ENCODE data around the gene ATP11A.
"Not testable (repeated sequence)": the region's sequence is repeated elsewhere in the genome, so short reads cannot be mapped to it uniquely, and the experiment has no call there.

The ATP11A gene

DNA sequence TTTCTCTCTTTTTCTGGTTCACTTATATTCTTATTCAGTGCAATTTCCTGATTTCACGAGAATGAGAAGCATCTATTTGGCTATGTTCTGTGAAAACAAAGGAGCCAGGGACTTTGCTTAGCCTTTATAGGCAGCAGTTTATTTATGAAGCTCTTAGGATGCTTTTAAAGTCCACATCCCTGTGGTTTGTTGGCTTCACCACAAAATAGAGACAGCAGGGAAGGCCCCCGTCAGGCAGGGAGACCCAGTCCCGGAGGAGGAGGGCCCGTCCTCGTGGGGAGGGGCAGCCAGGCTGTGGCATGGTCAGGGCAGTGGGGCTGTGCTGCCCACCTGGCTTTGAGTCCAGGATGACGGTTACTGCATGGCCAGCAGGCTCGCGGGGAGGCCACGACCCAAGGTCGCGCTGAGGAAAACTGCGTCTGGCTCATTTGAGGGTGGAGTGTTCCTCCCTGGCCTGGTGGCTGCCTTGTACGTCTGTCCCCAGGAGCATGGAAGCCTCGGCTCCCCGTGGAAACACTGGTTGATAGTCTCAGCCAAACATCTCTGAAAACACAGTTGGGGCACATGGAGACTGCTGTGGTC is 92.7 kb downstream of the ATP11A start:
- Histone ChIP-seq H3K27ac (ENCODE audit: insufficient read depth, low read length, poor library complexity, severe bottlenecking) (no peak overlapping the region), H3K36me3 (ENCODE audit: control insufficient read depth, insufficient read depth, low read length) (peaks cover 9% of the 10 kb centered on the region), H3K4me1 (ENCODE audit: control insufficient read depth, insufficient read depth, low read length, poor library complexity, severe bottlenecking) (no peaks in the 10 kb centered on the region), H3K27me3 (replicated peaks; ENCODE audit: control insufficient read depth, insufficient read depth, low read length, poor library complexity, severe bottlenecking) (no peaks in the 10 kb centered on the region), H3K4me3 (ENCODE audit: insufficient read depth, low read depth, low read length, poor library complexity, severe bottlenecking) (no peak overlapping the region), H3K9me3 (ENCODE audit: control insufficient read depth, low read length) (no peaks in the 10 kb centered on the region)
- no peak for DNase-seq

DNA sequence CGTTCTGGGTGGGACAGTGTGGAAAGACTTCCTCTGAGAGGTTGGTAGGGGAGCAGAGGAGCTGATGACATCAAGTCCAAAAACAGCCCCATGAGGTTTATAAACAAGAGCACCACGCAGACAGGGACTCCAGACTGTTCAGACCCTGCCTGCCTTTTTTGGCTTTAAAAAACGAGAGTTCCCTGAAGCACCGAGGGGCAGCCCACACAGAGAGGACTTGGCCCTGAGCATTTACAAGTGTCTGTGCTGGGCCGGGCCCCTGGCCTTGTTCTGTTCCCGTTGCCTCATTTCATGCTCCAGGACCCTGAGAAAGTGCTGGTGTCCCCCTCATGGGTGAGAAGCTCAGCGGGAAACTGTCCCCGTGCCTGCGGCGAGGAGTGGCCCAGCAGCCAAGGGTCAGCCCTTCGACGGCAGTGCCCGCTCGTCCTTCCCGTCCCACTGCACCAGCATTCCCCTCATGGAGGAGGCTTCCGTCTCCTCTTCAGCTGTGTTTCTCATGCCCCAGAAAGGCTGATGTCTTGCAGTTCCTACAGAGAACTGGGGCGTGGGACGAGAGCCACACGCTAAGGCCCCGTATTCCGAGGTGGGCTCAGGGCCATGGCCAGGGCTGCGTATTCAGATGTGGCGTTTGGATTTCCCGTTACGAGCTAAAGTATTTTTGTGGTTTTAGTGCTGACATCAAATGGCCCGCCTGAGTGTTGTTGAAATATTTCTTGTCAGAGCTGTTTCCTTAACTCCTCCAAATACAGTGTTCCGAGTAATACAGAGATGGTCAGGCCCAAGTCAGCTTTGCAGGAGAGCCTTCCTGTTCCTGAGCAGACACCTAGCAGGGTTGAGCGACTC is 93.5 kb downstream of the ATP11A start:
- Histone ChIP-seq H3K4me1 (ENCODE audit: control insufficient read depth, insufficient read depth, low read length, poor library complexity, severe bottlenecking) (no peaks in the 10 kb centered on the region), H3K4me3 (ENCODE audit: insufficient read depth, low read depth, low read length, poor library complexity, severe bottlenecking) (no peak overlapping the region), H3K27ac (ENCODE audit: insufficient read depth, low read length, poor library complexity, severe bottlenecking) (no peak overlapping the region), H3K27me3 (replicated peaks; ENCODE audit: control insufficient read depth, insufficient read depth, low read length, poor library complexity, severe bottlenecking) (no peaks in the 10 kb centered on the region), H3K36me3 (ENCODE audit: control insufficient read depth, insufficient read depth, low read length) (peaks cover 9% of the 10 kb centered on the region), H3K9me3 (ENCODE audit: control insufficient read depth, low read length) (no peaks in the 10 kb centered on the region)
- no peak for DNase-seq

DNA sequence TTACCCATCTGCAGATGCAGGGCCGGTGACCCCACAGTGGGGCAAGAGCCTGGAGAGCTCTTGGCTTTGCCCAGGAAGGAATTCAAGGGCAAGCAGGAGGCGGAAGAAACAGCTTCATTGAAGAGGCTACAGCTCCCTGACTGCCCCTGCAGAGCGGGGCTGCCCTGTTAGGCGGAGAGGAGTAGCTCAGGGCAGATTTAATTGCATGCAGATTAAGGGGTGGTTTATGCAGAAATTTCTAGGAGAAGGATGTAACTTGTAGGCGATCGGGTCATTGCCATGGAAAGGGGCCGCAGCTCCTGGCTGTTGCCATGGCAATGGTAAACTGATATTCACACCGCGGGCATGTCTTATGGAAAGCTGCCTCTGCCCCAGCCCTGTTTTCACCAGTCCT is 94.1 kb downstream of the ATP11A start:
- DNase-seq = no peak
- no peak overlapping the region for H3K4me3 ChIP-seq (ENCODE audit: insufficient read depth, low read depth, low read length, poor library complexity, severe bottlenecking)
- no peaks in the 10 kb centered on the region for H3K27me3 ChIP-seq (replicated peaks; ENCODE audit: control insufficient read depth, insufficient read depth, low read length, poor library complexity, severe bottlenecking)
- no peak overlapping the region for H3K27ac ChIP-seq (ENCODE audit: insufficient read depth, low read length, poor library complexity, severe bottlenecking)
- no peaks in the 10 kb centered on the region for H3K9me3 ChIP-seq (ENCODE audit: control insufficient read depth, low read length)
- no peaks in the 10 kb centered on the region for H3K4me1 ChIP-seq (ENCODE audit: control insufficient read depth, insufficient read depth, low read length, poor library complexity, severe bottlenecking)
- peaks cover 11% of the 10 kb centered on the region for H3K36me3 ChIP-seq (ENCODE audit: control insufficient read depth, insufficient read depth, low read length)

DNA sequence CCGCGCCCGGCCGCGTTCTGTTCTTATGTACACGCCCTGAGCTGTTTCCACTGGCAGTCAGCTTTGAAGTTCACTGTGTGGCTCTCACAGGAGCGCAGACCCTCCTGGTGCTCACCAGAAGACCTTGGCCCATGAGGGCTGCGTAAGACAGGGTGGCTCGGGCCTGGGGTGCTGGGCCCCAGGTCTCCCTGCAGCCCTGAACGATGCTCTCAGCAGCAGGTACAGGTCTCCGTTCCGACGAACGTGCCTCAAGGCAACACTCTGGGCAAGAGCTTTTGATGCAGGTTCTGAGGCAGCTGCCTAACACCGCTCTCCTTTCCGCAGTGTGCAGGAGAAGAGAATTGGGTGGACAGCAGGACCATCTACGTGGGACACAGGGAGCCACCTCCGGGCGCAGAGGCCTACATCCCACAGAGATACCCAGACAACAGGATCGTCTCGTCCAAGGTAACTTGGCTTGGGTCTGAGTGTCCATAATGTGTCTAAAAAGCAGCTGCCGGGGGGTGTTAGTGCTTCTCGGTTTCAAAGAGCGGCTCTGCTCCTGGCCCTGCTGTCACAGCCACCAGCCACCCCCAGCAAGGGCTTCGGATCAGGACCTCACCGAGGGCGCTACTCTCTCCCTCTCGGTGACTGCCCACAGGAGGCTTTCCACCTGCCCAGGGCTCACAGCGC is 95.1 kb downstream of the ATP11A start:
- H3K4me1 ChIP-seq (ENCODE audit: control insufficient read depth, insufficient read depth, low read length, poor library complexity, severe bottlenecking) = no peaks in the 10 kb centered on the region
- H3K27ac ChIP-seq (ENCODE audit: insufficient read depth, low read length, poor library complexity, severe bottlenecking) = no peak overlapping the region
- H3K36me3 ChIP-seq (ENCODE audit: control insufficient read depth, insufficient read depth, low read length) = peaks cover 17% of the 10 kb centered on the region
- H3K9me3 ChIP-seq (ENCODE audit: control insufficient read depth, low read length) = no peaks in the 10 kb centered on the region
- H3K4me3 ChIP-seq (ENCODE audit: insufficient read depth, low read depth, low read length, poor library complexity, severe bottlenecking) = no peak overlapping the region
- no peak for DNase-seq
- H3K27me3 ChIP-seq (replicated peaks; ENCODE audit: control insufficient read depth, insufficient read depth, low read length, poor library complexity, severe bottlenecking) = no peaks in the 10 kb centered on the region

DNA sequence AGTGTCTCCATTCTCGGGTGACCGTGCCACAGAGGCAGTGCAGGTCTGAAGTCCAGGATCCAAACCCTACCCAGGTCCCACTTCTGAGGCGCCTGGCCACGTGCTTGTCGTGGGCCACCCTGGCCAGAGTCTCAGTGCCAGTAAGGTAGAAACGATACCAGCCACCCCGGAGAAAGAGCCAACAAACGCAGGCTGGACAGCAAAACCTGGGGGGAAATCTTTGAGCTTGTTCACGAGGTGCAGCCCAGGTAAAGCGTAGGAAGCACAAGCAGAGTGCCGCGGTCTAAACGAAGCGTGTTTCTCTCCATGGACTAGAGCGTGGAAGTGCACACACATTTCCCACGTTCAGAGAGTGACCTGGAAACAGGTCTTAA is 95.6 kb downstream of the ATP11A start:
- H3K4me1 ChIP-seq (ENCODE audit: control insufficient read depth, insufficient read depth, low read length, poor library complexity, severe bottlenecking) = no peaks in the 10 kb centered on the region
- H3K4me3 ChIP-seq (ENCODE audit: insufficient read depth, low read depth, low read length, poor library complexity, severe bottlenecking) = no peak overlapping the region
- DNase-seq = no peak
- H3K27ac ChIP-seq (ENCODE audit: insufficient read depth, low read length, poor library complexity, severe bottlenecking) = no peak overlapping the region
- no peaks in the 10 kb centered on the region for H3K27me3 ChIP-seq (replicated peaks; ENCODE audit: control insufficient read depth, insufficient read depth, low read length, poor library complexity, severe bottlenecking)
- peaks cover 17% of the 10 kb centered on the region for H3K36me3 ChIP-seq (ENCODE audit: control insufficient read depth, insufficient read depth, low read length)
- no peaks in the 10 kb centered on the region for H3K9me3 ChIP-seq (ENCODE audit: control insufficient read depth, low read length)

DNA sequence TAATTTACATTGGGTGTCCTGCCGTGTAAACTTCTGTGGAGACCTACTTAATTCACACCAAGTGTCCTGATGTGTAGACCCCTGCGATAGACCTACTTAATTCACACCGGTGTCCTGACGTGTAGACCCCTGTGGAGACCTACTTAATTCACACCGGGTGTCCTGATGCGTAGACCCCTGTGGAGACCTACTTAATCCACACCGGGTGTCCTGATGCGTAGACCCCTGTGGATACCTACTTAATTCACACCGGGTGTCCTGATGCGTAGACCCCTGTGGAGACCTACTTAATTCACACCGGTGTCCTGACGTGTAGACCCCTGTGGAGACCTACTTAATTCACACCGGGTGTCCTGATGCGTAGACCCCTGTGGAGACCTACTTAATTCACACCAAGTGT is 97.0 kb downstream of the ATP11A start:
- not testable (repeated sequence) for H3K27me3 ChIP-seq (replicated peaks; ENCODE audit: control insufficient read depth, insufficient read depth, low read length, poor library complexity, severe bottlenecking); H3K9me3 ChIP-seq (ENCODE audit: control insufficient read depth, low read length); DNase-seq; H3K27ac ChIP-seq (ENCODE audit: insufficient read depth, low read length, poor library complexity, severe bottlenecking); H3K4me3 ChIP-seq (ENCODE audit: insufficient read depth, low read depth, low read length, poor library complexity, severe bottlenecking); H3K4me1 ChIP-seq (ENCODE audit: control insufficient read depth, insufficient read depth, low read length, poor library complexity, severe bottlenecking)
- H3K36me3 ChIP-seq (ENCODE audit: control insufficient read depth, insufficient read depth, low read length) = peaks cover 17% of the 10 kb centered on the region

DNA sequence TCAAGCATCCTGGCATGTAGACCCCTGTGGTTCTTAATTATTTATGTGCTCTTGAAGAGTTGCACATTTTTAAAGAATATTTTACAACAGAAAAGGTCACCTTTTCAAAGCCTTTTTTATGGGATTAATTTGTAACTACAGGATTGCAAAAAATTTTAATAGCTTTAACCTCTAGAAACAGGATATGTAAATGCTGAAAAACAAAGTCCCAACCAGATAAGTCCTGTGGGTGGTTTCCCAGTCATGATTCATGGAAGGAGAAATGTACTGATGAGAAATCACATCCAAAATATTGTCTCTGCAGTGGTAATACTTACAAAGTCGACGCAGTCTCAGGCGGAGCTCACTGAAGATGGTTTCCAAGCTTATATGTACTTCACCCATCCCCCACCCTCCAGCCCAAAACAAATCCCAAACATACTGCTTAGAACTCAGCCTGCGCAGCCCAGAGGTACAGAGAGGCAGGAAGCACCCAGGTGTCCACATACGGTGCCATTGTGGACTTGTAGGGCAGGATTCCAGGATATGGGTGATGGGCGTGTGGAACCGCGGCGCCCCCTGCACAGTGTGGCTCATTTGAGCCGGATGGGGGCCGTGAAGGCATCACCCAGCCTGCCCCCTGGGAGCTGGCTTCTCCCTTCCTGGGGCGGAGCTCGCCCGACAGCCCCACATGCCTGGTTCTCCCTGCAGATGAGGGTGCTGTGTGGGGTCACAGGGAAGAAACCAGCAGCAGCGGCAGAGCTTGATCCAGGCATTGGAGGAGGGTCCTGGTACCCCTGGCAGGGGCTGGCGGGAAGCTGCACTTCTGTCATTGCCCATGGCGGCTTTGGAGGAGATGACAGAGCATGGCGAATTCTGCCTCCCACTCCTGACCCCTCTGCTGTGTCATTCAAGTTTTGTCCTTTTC is 101.2 kb downstream of the ATP11A start:
- H3K27me3 ChIP-seq (replicated peaks; ENCODE audit: control insufficient read depth, insufficient read depth, low read length, poor library complexity, severe bottlenecking) = no peaks in the 10 kb centered on the region
- H3K9me3 ChIP-seq (ENCODE audit: control insufficient read depth, low read length) = no peaks in the 10 kb centered on the region
- no peaks in the 10 kb centered on the region for H3K4me1 ChIP-seq (ENCODE audit: control insufficient read depth, insufficient read depth, low read length, poor library complexity, severe bottlenecking)
- H3K36me3 ChIP-seq (ENCODE audit: control insufficient read depth, insufficient read depth, low read length) = peaks cover 8% of the 10 kb centered on the region
- no peak overlapping the region for H3K4me3 ChIP-seq (ENCODE audit: insufficient read depth, low read depth, low read length, poor library complexity, severe bottlenecking)
- no peak overlapping the region for H3K27ac ChIP-seq (ENCODE audit: insufficient read depth, low read length, poor library complexity, severe bottlenecking)
- no peak for DNase-seq

DNA sequence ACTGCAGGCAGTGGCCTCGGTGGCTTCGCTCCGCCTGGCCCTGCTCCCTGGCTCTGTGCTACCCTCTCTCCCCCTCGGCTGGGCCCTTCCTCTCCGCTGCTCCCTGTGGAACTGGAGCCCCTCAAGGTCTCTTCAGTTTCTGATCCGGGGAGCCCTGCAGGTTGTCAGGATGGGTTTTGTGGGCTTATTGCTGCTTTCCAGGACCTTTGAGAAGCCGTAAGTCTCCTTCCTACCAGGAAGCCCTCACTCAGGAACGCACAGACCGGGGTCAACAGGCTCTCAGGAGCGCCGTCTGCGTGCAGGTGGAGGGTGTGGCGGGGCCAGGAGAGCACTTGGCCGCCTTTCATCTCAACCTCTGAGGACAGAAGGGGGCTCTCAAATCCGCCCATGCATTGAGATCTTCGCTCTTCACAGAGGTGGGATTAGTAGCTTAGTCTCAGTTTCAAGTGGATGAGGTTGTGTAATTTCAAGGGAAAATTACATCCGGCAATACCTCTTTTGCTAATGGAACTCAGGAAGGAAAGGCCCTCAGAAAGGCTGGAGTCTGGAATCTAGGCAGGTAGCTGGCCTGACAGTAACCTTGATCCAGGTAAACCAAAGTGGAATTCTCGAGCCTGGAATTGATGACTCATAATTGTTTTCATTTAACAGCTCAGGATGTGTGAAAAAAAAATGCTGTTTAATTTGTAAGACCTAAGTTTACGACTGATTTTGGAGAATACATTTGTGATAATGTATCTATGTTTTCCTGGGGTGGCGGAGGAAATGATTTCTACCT is 102.0 kb downstream of the ATP11A start:
- Histone ChIP-seq H3K4me1 (ENCODE audit: control insufficient read depth, insufficient read depth, low read length, poor library complexity, severe bottlenecking) (no peaks in the 10 kb centered on the region), H3K36me3 (ENCODE audit: control insufficient read depth, insufficient read depth, low read length) (peaks cover 8% of the 10 kb centered on the region)
- DNase-seq = no peak

DNA sequence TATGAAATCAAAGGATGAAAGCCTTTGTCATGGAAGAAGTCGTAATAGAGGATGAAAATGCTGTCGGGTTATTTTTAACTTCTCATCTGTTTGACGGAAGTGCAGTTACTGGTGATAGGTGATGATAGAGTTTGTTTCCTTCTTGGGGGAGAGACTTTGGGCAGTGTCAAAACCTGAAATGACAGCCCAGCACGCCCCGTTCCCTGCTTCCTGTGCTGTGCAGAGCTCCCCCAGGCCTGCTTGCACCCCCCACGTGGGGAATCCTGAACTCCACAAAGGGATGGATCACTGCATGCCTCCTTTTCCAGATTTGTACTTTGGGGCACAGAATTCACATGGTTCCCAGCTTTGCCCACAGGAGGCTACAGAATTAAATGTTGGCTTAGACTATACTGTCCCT is 102.7 kb downstream of the ATP11A start:
- no peaks in the 10 kb centered on the region for H3K9me3 ChIP-seq (ENCODE audit: control insufficient read depth, low read length)
- no peak overlapping the region for H3K4me3 ChIP-seq (ENCODE audit: insufficient read depth, low read depth, low read length, poor library complexity, severe bottlenecking)
- DNase-seq = no peak
- no peak overlapping the region for H3K27ac ChIP-seq (ENCODE audit: insufficient read depth, low read length, poor library complexity, severe bottlenecking)
- H3K27me3 ChIP-seq (replicated peaks; ENCODE audit: control insufficient read depth, insufficient read depth, low read length, poor library complexity, severe bottlenecking) = no peaks in the 10 kb centered on the region
- H3K36me3 ChIP-seq (ENCODE audit: control insufficient read depth, insufficient read depth, low read length) = peaks cover 8% of the 10 kb centered on the region
- no peaks in the 10 kb centered on the region for H3K4me1 ChIP-seq (ENCODE audit: control insufficient read depth, insufficient read depth, low read length, poor library complexity, severe bottlenecking)

More for the DNA sequence above, 102.0 kb downstream of the ATP11A start:
- Histone ChIP-seq H3K27ac (ENCODE audit: insufficient read depth, low read length, poor library complexity, severe bottlenecking) (no peak overlapping the region), H3K4me3 (ENCODE audit: insufficient read depth, low read depth, low read length, poor library complexity, severe bottlenecking) (no peak overlapping the region), H3K9me3 (ENCODE audit: control insufficient read depth, low read length) (no peaks in the 10 kb centered on the region), H3K27me3 (replicated peaks; ENCODE audit: control insufficient read depth, insufficient read depth, low read length, poor library complexity, severe bottlenecking) (no peaks in the 10 kb centered on the region)
